T-helper 17 cell (primary cell): ENCODE data around the gene RBM20. TPM values are rescaled to one million over a fixed set of nuclear protein-coding genes. Genes with fewer than 3 reads are reported as not detected.
A peak's percentile ranks its signal among the peaks of the same experiment; 100 is the strongest.
"Not testable (repeated sequence)": the region's sequence is repeated elsewhere in the genome, so short reads cannot be mapped to it uniquely, and the experiment has no call there.

Source experiments
- ATAC-seq: fragments of 150-1000 bp; cut with Tn5 transposase; 2 replicates; pipeline ENCODE4 v1.10.0; 2021; ENCODE audit warnings: mild to moderate bottlenecking, moderate library complexity
- DNase-seq, 3 donors: peaks; one replicate each; pipeline versions ENCODE4 v3.0.0 to v3.0.0-alpha.2; 2020 to 2021
- H3K9me3 ChIP-seq: one replicate; pipeline ENCODE4 v1.7.0; 2013; ENCODE audit warnings: low read length, mild to moderate bottlenecking; ENCODE audit not compliant: control insufficient read depth, poor library complexity, severe bottlenecking
- H3K27ac Mint-ChIP-seq: one replicate; pipeline ENCODE4 v1.8.0; 2022; ENCODE audit warnings: mild to moderate bottlenecking, moderate library complexity, mixed read lengths
- H3K27me3 Mint-ChIP-seq: one replicate; pipeline ENCODE4 v1.8.0; 2022; ENCODE audit warnings: mixed read lengths
- H3K36me3 Mint-ChIP-seq: one replicate; pipeline ENCODE4 v1.8.0; 2022; ENCODE audit warnings: low read depth, mixed read lengths
- H3K4me1 Mint-ChIP-seq: one replicate; pipeline ENCODE4 v1.8.0; 2022; ENCODE audit warnings: mild to moderate bottlenecking, mixed read lengths
- H3K4me3 Mint-ChIP-seq: one replicate; pipeline ENCODE4 v1.8.0; 2022; ENCODE audit warnings: mild to moderate bottlenecking, moderate library complexity, mixed read lengths
- total RNA-seq, 4 donors: library from RNA in 2 of 4; stranded (reverse) in 2 of 4; gene quantifications; one replicate each; pipeline ENCODE4 v1.2.3 and lab custom pipeline; 2022 to 2026

Gene RBM20
- total RNA-seq, 2 donors from 2014 or later: not detected

DNA sequence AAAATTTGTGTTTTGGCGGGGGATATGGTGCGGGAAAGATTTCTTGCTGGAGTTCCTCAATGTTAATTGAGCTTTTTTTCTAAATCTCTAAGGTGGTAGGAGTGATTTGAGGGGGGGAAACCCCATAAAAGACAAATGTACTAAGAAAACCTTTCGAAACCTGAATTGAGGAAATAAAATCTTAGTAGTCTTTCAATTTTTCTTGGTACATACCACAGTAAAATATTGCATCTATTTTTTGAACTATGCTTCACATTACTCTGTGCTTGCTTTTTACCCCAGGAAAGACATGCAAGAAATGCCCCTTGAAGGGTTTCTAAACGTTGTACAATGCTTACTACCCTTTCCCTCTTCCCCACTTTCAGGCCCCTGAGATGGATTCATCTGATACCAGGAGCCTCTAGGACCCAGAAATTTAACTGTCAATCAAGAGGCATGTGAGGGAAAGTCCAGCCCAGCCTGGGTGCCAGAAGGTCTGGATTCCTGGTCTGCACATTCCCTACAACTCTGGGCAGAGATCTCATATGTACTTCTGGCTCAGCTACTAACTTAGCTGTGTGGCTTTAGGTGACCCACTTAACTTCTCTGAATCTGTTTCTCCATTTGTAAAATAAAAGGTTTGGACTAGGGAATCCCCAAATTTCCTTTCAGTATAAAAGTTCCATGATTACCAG lies 221.8 kb downstream of the RBM20 start:
- Mint-ChIP-seq H3K4me3 (peak overlapping the region; percentile 87), H3K27ac (peak overlapping the region; percentile 100), H3K36me3 (no peaks in the 10 kb centered on the region), H3K4me1 (peaks cover 79% of the 10 kb centered on the region), H3K27me3 (no peaks in the 10 kb centered on the region)
- ATAC-seq (no peak), DNase-seq (no peak)
- H3K9me3 ChIP-seq: no peaks in the 10 kb centered on the region

- not testable (repeated sequence) for DNase-seq, ATAC-seq
- H3K4me3 Mint-ChIP-seq: peak overlapping the region; percentile 69
Measured at GRCh38 chr10:110867011-110867806, 223.1 kb downstream of the RBM20 start.

GRCh38 chr10:110867807-110868465 lies 223.8 kb downstream of the RBM20 start:
- ATAC-seq: no peak
- H3K36me3 Mint-ChIP-seq: peaks cover 3% of the 10 kb centered on the region
- H3K9me3 ChIP-seq: no peaks in the 10 kb centered on the region
- H3K27me3 Mint-ChIP-seq: no peaks in the 10 kb centered on the region
- peak overlapping the region; percentile 69 for H3K4me3 Mint-ChIP-seq
- DNase-seq: no peak
- H3K4me1 Mint-ChIP-seq: peaks cover 72% of the 10 kb centered on the region
- peak overlapping the region; percentile 100 for H3K27ac Mint-ChIP-seq

More at GRCh38 chr10:110867011-110867806, 223.1 kb downstream of the RBM20 start:
- H3K27ac Mint-ChIP-seq: peak overlapping the region; percentile 100
- not testable (repeated sequence) for H3K27me3 Mint-ChIP-seq, H3K36me3 Mint-ChIP-seq, H3K9me3 ChIP-seq
- peaks cover 77% of the 10 kb centered on the region for H3K4me1 Mint-ChIP-seq

- peak overlapping the region; percentile 100 for H3K27ac Mint-ChIP-seq
- H3K36me3 Mint-ChIP-seq: peaks cover 3% of the 10 kb centered on the region
- H3K4me1 Mint-ChIP-seq: peaks cover 62% of the 10 kb centered on the region
- peak overlapping the region; percentile 92 for H3K4me3 Mint-ChIP-seq
- H3K9me3 ChIP-seq: no peaks in the 10 kb centered on the region
- DNase-seq: peak in 2 of 3 donors; percentile 33 to 49
- no peaks in the 10 kb centered on the region for H3K27me3 Mint-ChIP-seq
- ATAC-seq: peak; percentile 21
Measured at GRCh38 chr10:110868981-110869380, 224.8 kb downstream of the RBM20 start.

DNA sequence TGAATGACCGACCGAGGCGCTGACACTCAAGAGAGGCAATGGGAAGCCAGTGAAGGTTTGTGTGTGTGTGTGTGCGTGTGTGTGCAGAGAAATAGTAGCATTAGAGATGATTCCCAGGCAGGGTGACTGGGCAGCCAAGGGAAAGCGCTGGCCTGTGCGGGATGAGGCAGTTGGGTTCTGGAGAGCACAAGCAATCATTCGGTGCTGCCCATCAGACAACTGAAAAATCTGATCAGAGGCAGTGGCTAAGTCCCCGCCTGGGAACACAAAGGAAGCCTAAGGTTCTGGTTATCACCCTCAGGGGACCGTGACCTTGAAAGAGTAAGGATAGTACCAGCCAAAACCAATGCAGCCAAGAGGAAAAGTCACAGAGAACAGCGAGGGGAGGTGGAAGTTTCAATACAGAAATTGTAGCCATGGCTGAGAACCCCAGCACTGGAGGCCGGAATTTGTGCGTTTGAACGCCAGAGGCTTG lies 226.7 kb downstream of the RBM20 start:
- H3K4me1 Mint-ChIP-seq: peaks cover 50% of the 10 kb centered on the region
- DNase-seq: no peak
- peaks cover 3% of the 10 kb centered on the region for H3K36me3 Mint-ChIP-seq

GRCh38 chr10:110871298-110872084 lies 227.4 kb downstream of the RBM20 start, which contains the start of gene PDCD4:
Gene PDCD4 (plus strand): TSS chr10:110871928. CDS start chr10:110876028, 4,100 bp downstream.
- Mint-ChIP-seq H3K36me3 (peaks cover 3% of the 10 kb centered on the region), H3K4me3 (peak within 1 kb of the TSS; percentile 92), H3K27me3 (no peaks in the 10 kb centered on the region), H3K4me1 (peaks cover 45% of the 10 kb centered on the region), H3K27ac (peak within 1 kb of the TSS; percentile 100)
- ATAC-seq (peak; percentile 75), DNase-seq (peak; percentile 92 to 93 (median 93))
- no peaks in the 10 kb centered on the region for H3K9me3 ChIP-seq

More for the DNA sequence above, 226.7 kb downstream of the RBM20 start:
- no peaks in the 10 kb centered on the region for H3K27me3 Mint-ChIP-seq
- peak overlapping the region; percentile 92 for H3K4me3 Mint-ChIP-seq
- no peaks in the 10 kb centered on the region for H3K9me3 ChIP-seq
- no peak for ATAC-seq
- H3K27ac Mint-ChIP-seq: peak overlapping the region; percentile 100

DNA sequence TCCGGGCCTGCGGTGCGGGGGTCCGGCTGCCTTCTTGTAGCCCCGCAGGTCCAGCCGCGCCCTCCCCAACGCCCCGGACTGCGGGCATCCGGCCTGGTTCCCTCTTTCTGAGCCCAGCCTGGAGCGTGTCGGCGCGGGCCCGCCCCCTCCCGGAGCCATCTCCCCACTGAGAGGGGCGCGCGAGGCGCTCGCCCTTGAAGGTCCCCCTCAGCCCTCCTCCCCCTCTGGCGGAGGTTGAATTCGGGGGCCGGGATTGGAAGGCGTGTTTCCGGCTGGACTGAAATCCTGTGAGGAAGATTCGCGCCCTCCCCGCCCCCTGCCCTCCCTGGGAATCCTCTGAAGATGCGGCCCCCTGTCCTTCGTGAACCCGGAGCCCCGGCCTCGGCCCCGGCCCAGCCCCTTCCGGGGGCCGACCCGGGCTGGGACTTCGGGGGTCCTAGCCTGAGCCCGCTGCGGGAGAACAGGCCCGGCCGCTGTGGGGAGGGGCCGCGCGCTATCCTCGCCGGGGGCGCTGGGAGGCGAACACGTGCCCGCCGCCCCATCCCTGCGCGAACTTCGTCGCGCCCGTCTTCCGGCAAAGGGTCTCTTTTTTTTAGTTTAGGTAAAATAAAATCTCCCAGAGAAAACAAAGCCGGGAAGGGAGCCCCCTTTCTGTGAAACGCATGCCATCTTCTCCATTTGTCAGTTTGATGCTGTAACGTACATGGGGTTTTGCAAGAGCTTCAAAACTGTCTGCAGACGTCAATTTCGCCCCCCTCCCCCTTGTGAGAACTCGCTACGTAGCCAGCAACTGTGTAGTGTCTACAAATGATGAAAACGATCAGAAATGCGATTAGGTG lies 228.2 kb downstream of the RBM20 start:
- Mint-ChIP-seq H3K27me3 (no peaks in the 10 kb centered on the region), H3K4me1 (peaks cover 39% of the 10 kb centered on the region), H3K36me3 (peaks cover 3% of the 10 kb centered on the region), H3K27ac (peak overlapping the region; percentile 100), H3K4me3 (peak overlapping the region; percentile 92)
- peak; percentile 75 for ATAC-seq
- DNase-seq: peak; percentile 59 to 79 (median 70)
- H3K9me3 ChIP-seq: no peaks in the 10 kb centered on the region

- DNase-seq (no peak), ATAC-seq (no peak)
- peak overlapping the region; percentile 92 for H3K4me3 Mint-ChIP-seq
- H3K4me1 Mint-ChIP-seq: peaks cover 41% of the 10 kb centered on the region
- peaks cover 3% of the 10 kb centered on the region for H3K36me3 Mint-ChIP-seq
- H3K27ac Mint-ChIP-seq: peak overlapping the region; percentile 100
- no peaks in the 10 kb centered on the region for H3K27me3 Mint-ChIP-seq
- no peaks in the 10 kb centered on the region for H3K9me3 ChIP-seq
Measured at GRCh38 chr10:110872984-110873923, 229.1 kb downstream of the RBM20 start.

GRCh38 chr10:110873951-110874350 lies 229.8 kb downstream of the RBM20 start:
- peak overlapping the region; percentile 100 for H3K27ac Mint-ChIP-seq
- ATAC-seq (no peak), DNase-seq (no peak)
- no peaks in the 10 kb centered on the region for H3K27me3 Mint-ChIP-seq
- peaks cover 44% of the 10 kb centered on the region for H3K4me1 Mint-ChIP-seq
- no peaks in the 10 kb centered on the region for H3K9me3 ChIP-seq
- peak overlapping the region; percentile 82 for H3K4me3 Mint-ChIP-seq
- H3K36me3 Mint-ChIP-seq: peaks cover 6% of the 10 kb centered on the region

GRCh38 chr10:110876000-110876399 lies 231.9 kb downstream of the RBM20 start:
- H3K27ac Mint-ChIP-seq: peak overlapping the region; percentile 82
- ATAC-seq: no peak
- DNase-seq: no peak
- peaks cover 40% of the 10 kb centered on the region for H3K4me1 Mint-ChIP-seq
- H3K9me3 ChIP-seq: no peaks in the 10 kb centered on the region
- peak overlapping the region; percentile 52 for H3K4me3 Mint-ChIP-seq
- no peaks in the 10 kb centered on the region for H3K27me3 Mint-ChIP-seq
- H3K36me3 Mint-ChIP-seq: peaks cover 9% of the 10 kb centered on the region

GRCh38 chr10:110876788-110877187 lies 232.7 kb downstream of the RBM20 start:
- DNase-seq (no peak), ATAC-seq (no peak)
- peak overlapping the region; percentile 93 for H3K27ac Mint-ChIP-seq
- no peaks in the 10 kb centered on the region for H3K9me3 ChIP-seq
- no peak overlapping the region for H3K4me3 Mint-ChIP-seq
- peaks cover 40% of the 10 kb centered on the region for H3K4me1 Mint-ChIP-seq
- H3K27me3 Mint-ChIP-seq: no peaks in the 10 kb centered on the region
- peaks cover 10% of the 10 kb centered on the region for H3K36me3 Mint-ChIP-seq
